OCI-M2 (cell line): Measurements from ENCODE around the gene ZFC3H1.

Source experiments
- DNase-seq: peaks from one replicate; lab custom pipeline; 2025; ENCODE audit not compliant: unreplicated experiment; lab: John Stamatoyannopoulos, UW

ZFC3H1 gene

GRCh38 chr12:71639341-71639760, 24.3 kb downstream of the ZFC3H1 start:
- no peak for DNase-seq

GRCh38 chr12:71638499-71638898, 25.1 kb downstream of the ZFC3H1 start:
- DNase-seq = no peak

GRCh38 chr12:71636704-71637115, 26.9 kb downstream of the ZFC3H1 start:
- DNase-seq = no peak

GRCh38 chr12:71627438-71628002, 36.1 kb downstream of the ZFC3H1 start:
- DNase-seq = no peak

GRCh38 chr12:71626768-71627167, 36.9 kb downstream of the ZFC3H1 start:
- DNase-seq = no peak

GRCh38 chr12:71626098-71626497, 37.5 kb downstream of the ZFC3H1 start:
- DNase-seq = no peak

- no peak for DNase-seq
Observed at GRCh38 chr12:71625476-71625875, 38.2 kb downstream of the ZFC3H1 start.

GRCh38 chr12:71621938-71622337, 41.7 kb downstream of the ZFC3H1 start:
- no peak for DNase-seq

- no peak for DNase-seq
Observed at GRCh38 chr12:71610031-71610795, 53.4 kb downstream of the ZFC3H1 start.

GRCh38 chr12:71607494-71608330, 55.9 kb downstream of the ZFC3H1 start:
- no peak for DNase-seq

GRCh38 chr12:71605039-71605438, 58.6 kb downstream of the ZFC3H1 start:
- no peak for DNase-seq

- no peak for DNase-seq
Observed at GRCh38 chr12:71602761-71603577, 60.7 kb downstream of the ZFC3H1 start.

GRCh38 chr12:71601546-71601945, 62.1 kb downstream of the ZFC3H1 start:
- no peak for DNase-seq

GRCh38 chr12:71599210-71599609, 64.4 kb downstream of the ZFC3H1 start:
- DNase-seq = no peak

- DNase-seq = peak; percentile 34
Observed at GRCh38 chr12:71594214-71594948, 69.3 kb downstream of the ZFC3H1 start.

- no peak for DNase-seq
Observed at GRCh38 chr12:71592841-71593240, 70.8 kb downstream of the ZFC3H1 start.

GRCh38 chr12:71591601-71592000, 72.0 kb downstream of the ZFC3H1 start:
- DNase-seq = no peak

- no peak for DNase-seq
Observed at GRCh38 chr12:71589478-71589881, 74.2 kb downstream of the ZFC3H1 start.

GRCh38 chr12:71587012-71587411, 76.6 kb downstream of the ZFC3H1 start:
- no peak for DNase-seq

GRCh38 chr12:71585218-71585617, 78.4 kb downstream of the ZFC3H1 start:
- DNase-seq = no peak
